Calu3 (cell line): Measurements from ENCODE around the gene EDDM13. TPM values are rescaled to one million over a fixed set of nuclear protein-coding genes. Genes with fewer than 3 reads are reported as not detected.

Experiments
- BruUV-seq: library from RNA; stranded (reverse); fragments of 400-500 nt; replicated peaks from 2 replicates; lab custom pipeline; 2021; lab: Mats Ljungman, UMichigan
- CTCF ChIA-PET: fragments of 300-600 bp; sonication (Branson Sonifier 250); formaldehyde crosslinking; loops from one replicate; lab custom pipeline; 2022; ENCODE audit warnings: antibody characterized with exemption; lab: Charles Lee
- DNase-seq: peaks from one replicate; pipeline ENCODE4 v3.0.0; 2022
- H3K27ac Mint-ChIP-seq: one replicate; pipeline ENCODE4 v1.8.0; 2022; ENCODE audit warnings: mixed read lengths; ENCODE audit not compliant: unreplicated experiment
- H3K27me3 Mint-ChIP-seq: one replicate; pipeline ENCODE4 v1.8.0; 2022; ENCODE audit warnings: mixed read lengths; ENCODE audit not compliant: unreplicated experiment
- H3K36me3 Mint-ChIP-seq: one replicate; pipeline ENCODE4 v1.8.0; 2022; ENCODE audit warnings: mild to moderate bottlenecking, moderate library complexity, mixed read lengths; ENCODE audit not compliant: insufficient read depth, unreplicated experiment
- H3K4me1 Mint-ChIP-seq: one replicate; pipeline ENCODE4 v1.8.0; 2022; ENCODE audit warnings: mild to moderate bottlenecking, low read depth, mixed read lengths; ENCODE audit not compliant: unreplicated experiment
- H3K4me3 Mint-ChIP-seq: one replicate; pipeline ENCODE4 v1.8.0; 2022; ENCODE audit warnings: mild to moderate bottlenecking, low read depth, moderate library complexity, mixed read lengths; ENCODE audit not compliant: unreplicated experiment
- H3K9me3 Mint-ChIP-seq: one replicate; pipeline ENCODE4 v1.8.0; 2022; ENCODE audit warnings: low read depth, mixed read lengths; ENCODE audit not compliant: unreplicated experiment
- intact Hi-C: fragments of 100-400 bp; cut with micrococcal nuclease; formaldehyde crosslinking; loops from one replicate; pipeline ENCODE4 v1.10.0; 2022; ENCODE audit not compliant: unreplicated experiment
- total RNA-seq: library from RNA; stranded (reverse); gene quantifications from 2 replicates; pipeline ENCODE4 v1.2.3, GENCODE V29; 2022
- TF ChIP-seq, protein P1 (sequence below): fragments of 200-600 bp; IDR thresholded peaks from one replicate; pipeline ENCODE4 v1.8.0; 2022; ENCODE audit warnings: antibody characterized with exemption; ENCODE audit not compliant: unreplicated experiment

EDDM13 gene
- total RNA-seq, 1 experiment from 2014 or later = not detected

DNA sequence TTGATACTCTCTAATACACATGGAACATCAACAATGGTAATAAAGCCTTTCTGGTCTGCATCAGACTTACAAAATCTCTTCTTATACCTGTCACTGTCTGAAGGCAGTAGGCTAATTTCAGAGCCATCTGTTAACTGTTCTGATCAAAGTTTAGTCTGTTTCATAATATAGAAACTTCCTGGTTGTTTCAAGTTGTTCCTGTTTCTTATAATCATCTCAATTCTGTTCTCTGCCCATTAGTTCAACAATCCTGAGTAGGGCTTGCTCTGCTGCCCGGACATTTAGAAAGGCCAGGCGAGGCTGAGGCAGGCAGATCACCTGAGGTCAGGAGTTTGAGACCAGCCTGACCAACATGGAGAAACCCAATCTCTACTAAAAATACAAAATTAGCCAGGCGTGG is 47.4 kb downstream of the EDDM13 start:
- DNase-seq = no peak
- Mint-ChIP-seq H3K27me3 (peaks cover 23% of the 10 kb centered on the region), H3K4me3 (no peak overlapping the region), H3K4me1 (no peaks in the 10 kb centered on the region), H3K27ac (no peak overlapping the region), H3K36me3 (peaks cover 19% of the 10 kb centered on the region), H3K9me3 (no peaks in the 10 kb centered on the region)
- CTCF ChIA-PET = no interaction called here
- BruUV-seq = no TSS peak
- TF ChIP-seq, protein P1, sequence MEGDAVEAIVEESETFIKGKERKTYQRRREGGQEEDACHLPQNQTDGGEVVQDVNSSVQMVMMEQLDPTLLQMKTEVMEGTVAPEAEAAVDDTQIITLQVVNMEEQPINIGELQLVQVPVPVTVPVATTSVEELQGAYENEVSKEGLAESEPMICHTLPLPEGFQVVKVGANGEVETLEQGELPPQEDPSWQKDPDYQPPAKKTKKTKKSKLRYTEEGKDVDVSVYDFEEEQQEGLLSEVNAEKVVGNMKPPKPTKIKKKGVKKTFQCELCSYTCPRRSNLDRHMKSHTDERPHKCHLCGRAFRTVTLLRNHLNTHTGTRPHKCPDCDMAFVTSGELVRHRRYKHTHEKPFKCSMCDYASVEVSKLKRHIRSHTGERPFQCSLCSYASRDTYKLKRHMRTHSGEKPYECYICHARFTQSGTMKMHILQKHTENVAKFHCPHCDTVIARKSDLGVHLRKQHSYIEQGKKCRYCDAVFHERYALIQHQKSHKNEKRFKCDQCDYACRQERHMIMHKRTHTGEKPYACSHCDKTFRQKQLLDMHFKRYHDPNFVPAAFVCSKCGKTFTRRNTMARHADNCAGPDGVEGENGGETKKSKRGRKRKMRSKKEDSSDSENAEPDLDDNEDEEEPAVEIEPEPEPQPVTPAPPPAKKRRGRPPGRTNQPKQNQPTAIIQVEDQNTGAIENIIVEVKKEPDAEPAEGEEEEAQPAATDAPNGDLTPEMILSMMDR = no peak
- intact Hi-C loops = no loop called here

DNA sequence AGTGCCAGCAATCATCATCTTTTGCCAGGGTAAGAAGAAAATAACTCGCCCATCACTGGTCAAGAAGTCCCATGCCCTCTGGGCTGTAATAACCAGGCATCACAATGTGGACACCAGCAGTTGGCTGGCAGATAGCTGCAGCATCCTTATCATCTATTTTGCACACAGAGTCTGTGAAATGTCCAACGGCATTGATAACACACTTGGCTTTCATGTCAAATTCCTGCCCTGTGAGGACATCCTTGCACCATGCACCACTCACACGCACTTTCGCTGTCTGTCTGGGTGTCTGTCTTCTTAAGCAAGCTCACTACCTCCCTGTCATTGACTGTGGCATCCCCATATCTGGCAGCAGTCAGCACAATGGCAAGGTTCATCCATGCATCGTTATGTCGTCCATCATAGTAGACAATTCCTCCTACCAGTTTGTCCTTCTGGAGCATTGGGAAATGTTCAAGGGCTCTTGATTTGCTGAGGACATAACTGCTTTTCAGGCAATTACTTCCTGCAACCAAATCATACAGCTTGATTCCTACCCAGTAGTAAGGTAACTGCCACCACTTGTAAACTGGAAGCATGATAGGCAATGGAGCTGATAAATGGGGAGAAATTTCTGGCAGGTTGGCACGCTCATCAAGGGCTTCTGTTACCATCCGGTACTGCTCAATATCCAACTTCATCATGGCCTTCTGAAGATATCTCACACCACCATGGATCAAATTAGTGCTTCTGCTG is 48.9 kb downstream of the EDDM13 start:
- peaks cover under 1% of the 10 kb centered on the region for H3K9me3 Mint-ChIP-seq
- TF ChIP-seq, protein P1 = no peak
- no TSS peak for BruUV-seq
- DNase-seq = no peak
- peaks cover 5% of the 10 kb centered on the region for H3K36me3 Mint-ChIP-seq
- H3K4me1 Mint-ChIP-seq = no peaks in the 10 kb centered on the region
- no peak overlapping the region for H3K4me3 Mint-ChIP-seq
- intact Hi-C loops = no loop called here
- CTCF ChIA-PET = interaction anchor here (0.7 kb wide), 1 partner anchor 512 kb away, joined by 3 read pairs; no protein-coding TSS in a partner anchor
- peaks cover 23% of the 10 kb centered on the region for H3K27me3 Mint-ChIP-seq
- no peak overlapping the region for H3K27ac Mint-ChIP-seq

DNA sequence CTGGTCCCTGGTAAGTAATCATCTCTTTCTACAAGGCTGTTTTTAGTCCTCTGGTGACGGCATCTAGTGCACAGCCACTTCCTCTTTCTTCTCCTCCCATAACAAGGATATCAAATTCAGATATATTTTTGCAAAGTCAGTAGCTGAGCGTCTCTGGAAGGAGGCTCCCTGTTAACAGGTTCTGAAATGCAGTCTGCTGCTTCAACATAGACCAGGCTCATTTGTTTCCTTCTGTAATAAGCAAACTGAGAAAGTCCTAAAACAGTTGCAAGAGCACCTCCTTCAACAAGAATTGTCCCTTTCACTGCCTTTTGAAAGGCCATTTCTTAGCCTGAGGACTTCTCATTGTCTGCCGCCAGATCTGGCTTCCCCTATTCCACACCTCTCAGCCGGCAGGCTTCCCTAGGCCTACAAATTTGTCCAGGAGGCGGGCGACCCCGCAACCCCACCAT is 49.5 kb downstream of the EDDM13 start:
- no peak for DNase-seq
- Mint-ChIP-seq H3K9me3 (peaks cover 2% of the 10 kb centered on the region), H3K27ac (no peak overlapping the region), H3K36me3 (no peaks in the 10 kb centered on the region), H3K4me1 (no peaks in the 10 kb centered on the region), H3K27me3 (peaks cover 23% of the 10 kb centered on the region), H3K4me3 (no peak overlapping the region)
- intact Hi-C loops = no loop called here
- no TSS peak for BruUV-seq
- TF ChIP-seq, protein P1 = no peak
- CTCF ChIA-PET = no interaction called here

DNA sequence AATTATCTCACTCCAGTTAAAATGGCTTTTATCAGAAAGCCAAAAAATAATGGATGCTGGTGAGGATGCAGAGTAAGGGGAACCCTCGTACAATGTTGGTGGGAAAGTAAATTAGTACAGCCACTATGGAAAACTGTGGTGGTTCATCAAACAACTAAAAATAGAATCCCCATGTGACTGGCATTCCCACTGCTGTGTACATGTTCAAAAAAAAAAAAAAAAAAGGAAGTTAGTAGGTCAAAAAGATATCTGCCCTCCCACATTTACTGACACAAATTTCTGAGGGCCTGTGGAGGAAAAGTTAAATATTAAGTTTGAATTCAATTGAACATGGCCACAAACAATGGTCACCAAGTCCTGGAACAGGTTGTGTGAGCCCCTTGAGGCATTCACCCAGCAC is 51.9 kb downstream of the EDDM13 start:
- CTCF ChIA-PET = no interaction called here
- intact Hi-C loops = no loop called here

More for the DNA sequence above, 51.9 kb downstream of the EDDM13 start:
- no TSS peak for BruUV-seq
- TF ChIP-seq, protein P1 = no peak
- H3K4me1 Mint-ChIP-seq = no peaks in the 10 kb centered on the region
- no peak overlapping the region for H3K4me3 Mint-ChIP-seq
- H3K27me3 Mint-ChIP-seq = peaks cover 23% of the 10 kb centered on the region
- no peaks in the 10 kb centered on the region for H3K36me3 Mint-ChIP-seq
- DNase-seq = no peak
- no peak overlapping the region for H3K27ac Mint-ChIP-seq
- peaks cover 2% of the 10 kb centered on the region for H3K9me3 Mint-ChIP-seq
